Measurements from ENCODE around the gene MGAT3. TPM values are rescaled to one million over a fixed set of nuclear protein-coding genes. Genes with fewer than 3 reads are reported as not detected.
A peak's percentile ranks its signal among the peaks of the same experiment; 100 is the strongest.

Gene MGAT3
- total and polyA plus RNA-seq, 2 of the 8 experiments (the other 6 are each of a cell fraction or from before 2014, with no cell fraction given), result 4.3 to 9.2 TPM

DNA sequence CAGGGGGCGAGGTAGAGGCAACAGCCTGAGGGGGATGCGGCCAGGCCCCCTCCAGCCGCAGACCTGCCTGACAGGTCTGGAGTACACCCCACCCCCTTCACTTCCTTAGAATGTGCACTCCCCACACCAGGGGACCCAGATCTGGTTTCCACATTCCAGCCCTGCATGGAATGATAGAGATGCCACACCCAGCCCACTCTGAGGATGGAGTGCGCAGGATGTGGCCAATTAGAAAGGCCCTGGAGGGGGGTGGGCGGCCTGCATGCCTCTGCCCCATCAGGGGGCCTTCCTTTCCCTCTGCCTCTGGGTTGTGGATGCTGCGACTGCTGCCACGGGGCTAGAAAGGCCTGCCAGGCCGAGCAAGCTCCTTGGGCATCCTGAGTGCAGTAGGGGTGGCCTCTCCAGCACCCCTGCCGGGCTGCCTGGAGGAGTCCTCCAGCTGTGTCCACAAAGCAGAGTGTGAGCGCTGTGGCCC is 28.2 kb upstream of the MGAT3 start (continued):
- TF ChIP-seq, protein P1, sequence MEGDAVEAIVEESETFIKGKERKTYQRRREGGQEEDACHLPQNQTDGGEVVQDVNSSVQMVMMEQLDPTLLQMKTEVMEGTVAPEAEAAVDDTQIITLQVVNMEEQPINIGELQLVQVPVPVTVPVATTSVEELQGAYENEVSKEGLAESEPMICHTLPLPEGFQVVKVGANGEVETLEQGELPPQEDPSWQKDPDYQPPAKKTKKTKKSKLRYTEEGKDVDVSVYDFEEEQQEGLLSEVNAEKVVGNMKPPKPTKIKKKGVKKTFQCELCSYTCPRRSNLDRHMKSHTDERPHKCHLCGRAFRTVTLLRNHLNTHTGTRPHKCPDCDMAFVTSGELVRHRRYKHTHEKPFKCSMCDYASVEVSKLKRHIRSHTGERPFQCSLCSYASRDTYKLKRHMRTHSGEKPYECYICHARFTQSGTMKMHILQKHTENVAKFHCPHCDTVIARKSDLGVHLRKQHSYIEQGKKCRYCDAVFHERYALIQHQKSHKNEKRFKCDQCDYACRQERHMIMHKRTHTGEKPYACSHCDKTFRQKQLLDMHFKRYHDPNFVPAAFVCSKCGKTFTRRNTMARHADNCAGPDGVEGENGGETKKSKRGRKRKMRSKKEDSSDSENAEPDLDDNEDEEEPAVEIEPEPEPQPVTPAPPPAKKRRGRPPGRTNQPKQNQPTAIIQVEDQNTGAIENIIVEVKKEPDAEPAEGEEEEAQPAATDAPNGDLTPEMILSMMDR (IDR thresholded peaks at IDR 0.05; ENCODE audit: control extremely low read depth in 1 of 3, insufficient read depth in 1 of 3, low read depth in 1 of 3, low read length in 3 of 3), result peak in 2 of 3 experiments; percentile 43 to 52; a peak in 2 of 4 replicates
- TF ChIP-seq EP300 (IDR thresholded peaks at IDR 0.05; ENCODE audit: borderline replicate concordance in 1 of 2, low read depth in 2 of 2, low read length in 2 of 2) (peak; percentile 27 to 90; a peak in 2 of 3 replicates), RNF2 (IDR thresholded peaks at IDR 0.05; ENCODE audit: borderline replicate concordance, low read depth, low read length, missing control alignments, poor library complexity, severe bottlenecking) (no peak), SAP30 (IDR thresholded peaks at IDR 0.05; ENCODE audit: insufficient read depth, insufficient replicate concordance, low read length) (no peak), BACH1 (IDR thresholded peaks at IDR 0.05; ENCODE audit: low read length) (peak; percentile 23; the same call in 1 of the 2 replicates), SIN3A (conservative IDR thresholded peaks at IDR 0.05 in 1 of 2, IDR thresholded peaks at IDR 0.05 in 1 of 2; ENCODE audit: low read depth in 1 of 2, low read length in 2 of 2) (peak; percentile 77 to 94; a peak in 3 of 4 replicates), CREB1 (IDR thresholded peaks at IDR 0.05) (peak; percentile 4; the same call in 1 of the 2 replicates), HDAC2 (IDR thresholded peaks at IDR 0.05; ENCODE audit: borderline replicate concordance in 1 of 2, low read depth in 2 of 2, low read length in 2 of 2) (peak; percentile 90 to 98), RAD21 (IDR thresholded peaks at IDR 0.05 in 1 of 2, conservative IDR thresholded peaks at IDR 0.05 in 1 of 2; ENCODE audit: low read depth in 2 of 2, low read length in 2 of 2) (peak; percentile 38 to 43), NRF1 (IDR thresholded peaks at IDR 0.05; ENCODE audit: low read depth, low read length) (0 out of 2 replicates have a peak, but pooled peaks have one; percentile 1), TBP (IDR thresholded peaks at IDR 0.05; ENCODE audit: low read depth, low read length) (0 out of 2 replicates have a peak, but pooled peaks have one; percentile 6), SP4 (IDR thresholded peaks at IDR 0.05; ENCODE audit: low read length) (0 out of 2 replicates have a peak, but pooled peaks have one; percentile 48), CEBPB (IDR thresholded peaks at IDR 0.05; ENCODE audit: low read depth, low read length) (no peak), ASH2L (IDR thresholded peaks at IDR 0.05; ENCODE audit: low read length) (peak; percentile 48), GTF2F1 (IDR thresholded peaks at IDR 0.05; ENCODE audit: borderline replicate concordance, low read depth, low read length) (no peak), CBX8 (IDR thresholded peaks at IDR 0.05; ENCODE audit: borderline replicate concordance, low read depth, low read length) (no peak)
- TF ChIP-seq, protein P2, sequence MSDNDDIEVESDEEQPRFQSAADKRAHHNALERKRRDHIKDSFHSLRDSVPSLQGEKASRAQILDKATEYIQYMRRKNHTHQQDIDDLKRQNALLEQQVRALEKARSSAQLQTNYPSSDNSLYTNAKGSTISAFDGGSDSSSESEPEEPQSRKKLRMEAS (IDR thresholded peaks at IDR 0.05), result 0 out of 2 replicates have a peak, but pooled peaks have one; percentile 36
- TF ChIP-seq, protein P3, sequence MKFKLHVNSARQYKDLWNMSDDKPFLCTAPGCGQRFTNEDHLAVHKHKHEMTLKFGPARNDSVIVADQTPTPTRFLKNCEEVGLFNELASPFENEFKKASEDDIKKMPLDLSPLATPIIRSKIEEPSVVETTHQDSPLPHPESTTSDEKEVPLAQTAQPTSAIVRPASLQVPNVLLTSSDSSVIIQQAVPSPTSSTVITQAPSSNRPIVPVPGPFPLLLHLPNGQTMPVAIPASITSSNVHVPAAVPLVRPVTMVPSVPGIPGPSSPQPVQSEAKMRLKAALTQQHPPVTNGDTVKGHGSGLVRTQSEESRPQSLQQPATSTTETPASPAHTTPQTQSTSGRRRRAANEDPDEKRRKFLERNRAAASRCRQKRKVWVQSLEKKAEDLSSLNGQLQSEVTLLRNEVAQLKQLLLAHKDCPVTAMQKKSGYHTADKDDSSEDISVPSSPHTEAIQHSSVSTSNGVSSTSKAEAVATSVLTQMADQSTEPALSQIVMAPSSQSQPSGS (IDR thresholded peaks at IDR 0.05; ENCODE audit: low read length), result peak; percentile 67; the same call in 1 of the 2 replicates

Data from H1 (cell line).